ENCODE data around the gene SYCE1L.

DNA sequence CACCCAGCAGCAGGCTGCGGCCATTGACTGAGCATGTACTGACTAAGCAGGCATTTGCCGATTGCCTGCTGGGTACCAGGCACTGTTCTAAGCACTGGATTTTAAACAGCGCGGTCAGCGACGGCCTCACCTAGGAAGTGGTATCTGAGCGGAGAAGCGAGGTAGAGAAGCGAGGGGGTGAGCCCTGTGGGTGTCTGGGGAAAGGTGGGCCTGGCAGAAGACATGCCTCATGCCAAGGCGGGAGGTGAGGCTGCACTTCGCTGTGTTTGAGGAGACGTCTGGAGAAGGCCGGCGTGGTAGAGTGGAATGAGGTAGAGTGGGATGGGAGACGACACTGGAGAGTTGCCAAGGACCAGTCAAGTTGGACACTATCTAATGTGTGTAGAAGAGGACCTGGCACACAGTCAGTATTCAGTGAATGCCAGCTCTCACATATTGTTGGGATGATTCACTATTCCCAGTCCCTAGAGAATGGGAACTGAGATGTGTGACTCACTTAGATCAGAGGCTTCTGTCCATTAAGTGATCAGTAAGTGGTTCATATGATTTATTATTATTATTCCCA lies 14.4 kb downstream of the SYCE1L start:
- TF ChIP-seq EZH2 (IDR thresholded peaks at IDR 0.05; ENCODE audit: borderline replicate concordance, insufficient read depth, low read depth, low read length, poor library complexity, severe bottlenecking): no peak
- TF ChIP-seq, protein P1, sequence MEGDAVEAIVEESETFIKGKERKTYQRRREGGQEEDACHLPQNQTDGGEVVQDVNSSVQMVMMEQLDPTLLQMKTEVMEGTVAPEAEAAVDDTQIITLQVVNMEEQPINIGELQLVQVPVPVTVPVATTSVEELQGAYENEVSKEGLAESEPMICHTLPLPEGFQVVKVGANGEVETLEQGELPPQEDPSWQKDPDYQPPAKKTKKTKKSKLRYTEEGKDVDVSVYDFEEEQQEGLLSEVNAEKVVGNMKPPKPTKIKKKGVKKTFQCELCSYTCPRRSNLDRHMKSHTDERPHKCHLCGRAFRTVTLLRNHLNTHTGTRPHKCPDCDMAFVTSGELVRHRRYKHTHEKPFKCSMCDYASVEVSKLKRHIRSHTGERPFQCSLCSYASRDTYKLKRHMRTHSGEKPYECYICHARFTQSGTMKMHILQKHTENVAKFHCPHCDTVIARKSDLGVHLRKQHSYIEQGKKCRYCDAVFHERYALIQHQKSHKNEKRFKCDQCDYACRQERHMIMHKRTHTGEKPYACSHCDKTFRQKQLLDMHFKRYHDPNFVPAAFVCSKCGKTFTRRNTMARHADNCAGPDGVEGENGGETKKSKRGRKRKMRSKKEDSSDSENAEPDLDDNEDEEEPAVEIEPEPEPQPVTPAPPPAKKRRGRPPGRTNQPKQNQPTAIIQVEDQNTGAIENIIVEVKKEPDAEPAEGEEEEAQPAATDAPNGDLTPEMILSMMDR (IDR thresholded peaks at IDR 0.05): no peak
